Osteocyte (in vitro differentiated cells): ENCODE results near the gene FLAD1. TPM values are rescaled to one million over a fixed set of nuclear protein-coding genes. Genes with fewer than 3 reads are reported as not detected.
A peak's percentile ranks its signal among the peaks of the same experiment; 100 is the strongest.

Source experiments
- DNase-seq: peaks from one replicate; pipeline ENCODE4 v3.0.0; 2021; ENCODE audit warnings: mixed read lengths; ENCODE audit not compliant: unreplicated experiment; ENCODE audit errors: extremely low spot score
- H3K27ac Mint-ChIP-seq: one replicate; pipeline ENCODE4 v1.8.0; 2021; ENCODE audit warnings: mild to moderate bottlenecking, mixed read lengths; ENCODE audit not compliant: unreplicated experiment
- H3K27me3 Mint-ChIP-seq: one replicate; pipeline ENCODE4 v1.8.0; 2021; ENCODE audit warnings: mixed read lengths; ENCODE audit not compliant: unreplicated experiment
- H3K36me3 Mint-ChIP-seq: one replicate; pipeline ENCODE4 v1.8.0; 2021; ENCODE audit warnings: mixed read lengths; ENCODE audit not compliant: unreplicated experiment
- H3K4me1 Mint-ChIP-seq: one replicate; pipeline ENCODE4 v1.8.0; 2021; ENCODE audit warnings: mixed read lengths; ENCODE audit not compliant: unreplicated experiment
- H3K4me3 Mint-ChIP-seq: one replicate; pipeline ENCODE4 v1.8.0; 2021; ENCODE audit warnings: mild to moderate bottlenecking, moderate library complexity, mixed read lengths; ENCODE audit not compliant: unreplicated experiment
- H3K9me3 Mint-ChIP-seq: one replicate; pipeline ENCODE4 v1.8.0; 2021; ENCODE audit warnings: mixed read lengths; ENCODE audit not compliant: unreplicated experiment
- CTCF ChIP-seq: fragments of 200-600 bp; sonication (generic); IDR thresholded peaks from 2 replicates; pipeline ENCODE4 v1.5.0; 2021; ENCODE audit warnings: antibody characterized with exemption, mild to moderate bottlenecking, moderate library complexity
- total RNA-seq: library from RNA; stranded (reverse); gene quantifications from 2 replicates; pipeline ENCODE4 v1.2.1, GENCODE V29; 2021

FLAD1 gene
- total RNA-seq, 1 donor from 2014 or later, result 31.2 TPM

- Mint-ChIP-seq H3K4me1 (peaks cover 46% of the 10 kb centered on the region), H3K27me3 (no peaks in the 10 kb centered on the region), H3K27ac (peak overlapping the region; percentile 98), H3K4me3 (peak overlapping the region; percentile 90), H3K36me3 (peaks cover 12% of the 10 kb centered on the region), H3K9me3 (no peaks in the 10 kb centered on the region)
- no peak for TF ChIP-seq CTCF
- no peak for DNase-seq
Measured at GRCh38 chr1:154954541-154954940, 28.6 kb upstream of the FLAD1 start.

GRCh38 chr1:154955039-154955717, 28.0 kb upstream of the FLAD1 start:
- DNase-seq, result no peak
- Mint-ChIP-seq H3K36me3 (peaks cover 12% of the 10 kb centered on the region), H3K27me3 (no peaks in the 10 kb centered on the region), H3K9me3 (no peaks in the 10 kb centered on the region), H3K4me3 (peak overlapping the region; percentile 90), H3K27ac (peak overlapping the region; percentile 98), H3K4me1 (peaks cover 48% of the 10 kb centered on the region)
- TF ChIP-seq CTCF, result no peak

GRCh38 chr1:154955718-154956543, 27.2 kb upstream of the FLAD1 start, which contains the start of gene PBXIP1:
Gene PBXIP1, minus strand, starts transcription at chr1:154956099. Its CDS starts 2,378 bp downstream, at chr1:154953721.
- Mint-ChIP-seq H3K4me3 (peak within 1 kb of the TSS; percentile 90), H3K4me1 (peaks cover 55% of the 10 kb centered on the region), H3K9me3 (no peaks in the 10 kb centered on the region), H3K27me3 (no peaks in the 10 kb centered on the region), H3K36me3 (peaks cover 6% of the 10 kb centered on the region), H3K27ac (peak within 1 kb of the TSS; percentile 98)
- peak; percentile 91 for DNase-seq
- TF ChIP-seq CTCF, result peak; percentile 61

- H3K36me3 Mint-ChIP-seq, result peaks cover 6% of the 10 kb centered on the region
- peak overlapping the region; percentile 90 for H3K4me3 Mint-ChIP-seq
- H3K9me3 Mint-ChIP-seq, result no peaks in the 10 kb centered on the region
- no peaks in the 10 kb centered on the region for H3K27me3 Mint-ChIP-seq
- no peak for DNase-seq
- H3K27ac Mint-ChIP-seq, result peak overlapping the region; percentile 98
- TF ChIP-seq CTCF, result no peak
- H3K4me1 Mint-ChIP-seq, result peaks cover 58% of the 10 kb centered on the region
Measured at GRCh38 chr1:154956544-154956941, 26.6 kb upstream of the FLAD1 start.

- no peaks in the 10 kb centered on the region for H3K9me3 Mint-ChIP-seq
- no peaks in the 10 kb centered on the region for H3K27me3 Mint-ChIP-seq
- no peak for DNase-seq
- H3K4me3 Mint-ChIP-seq, result peak overlapping the region; percentile 90
- TF ChIP-seq CTCF, result no peak
- peaks cover 55% of the 10 kb centered on the region for H3K4me1 Mint-ChIP-seq
- H3K36me3 Mint-ChIP-seq, result peaks cover 6% of the 10 kb centered on the region
- H3K27ac Mint-ChIP-seq, result peak overlapping the region; percentile 98
Measured at GRCh38 chr1:154957091-154957657, 26.0 kb upstream of the FLAD1 start.
